K562 treated with DMSO at 1 percent for 12 hours (cell line): ENCODE data around the gene GFI1. TPM values are rescaled to one million over a fixed set of nuclear protein-coding genes. Genes with fewer than 3 reads are reported as not detected.

ENCODE experiments used
- total RNA-seq: library from RNA; unstranded; fragments of 300-600 nt; gene quantifications from 2 replicates; pipeline ENCODE4 v1.2.3, GENCODE V29; 2022; ENCODE audit not compliant: insufficient read depth

Gene GFI1
- total RNA-seq = 1.3 and 7.5 TPM in 2 replicates

GRCh38 chr1:92486251-92487077 lies at the start of gene GFI1:
GFI1 (minus strand) TSS chr1:92486925; CDS start chr1:92483487, 3,438 bp downstream.

Other genes with a start within 250 kb of the GFI1 start
- gene GLMN, start 187.9 kb downstream of the GFI1 start, total RNA-seq = 4.7 and 14.4 TPM in 2 replicates
- gene RPAP2, start 187.9 kb downstream of the GFI1 start, total RNA-seq = 6.2 and 14.2 TPM in 2 replicates